ENCODE data around the gene FITM2.

Gene FITM2

GRCh38 chr20:44345147-44345546, 34.1 kb upstream of the FITM2 start:
- TF ChIP-seq TAF1 (IDR thresholded peaks at IDR 0.05; ENCODE audit: borderline replicate concordance, insufficient read depth, low read length) (no peak), POLR2AphosphoS5 (IDR thresholded peaks at IDR 0.05; ENCODE audit: low read depth, low read length) (no peak)

- no peak for TF ChIP-seq FOXP2 (optimal IDR thresholded peaks at IDR 0.05; ENCODE audit: borderline replicate concordance, extremely low read depth, extremely low read length, insufficient read depth)
- no peak for TF ChIP-seq SIN3A (IDR thresholded peaks at IDR 0.05; ENCODE audit: borderline replicate concordance, insufficient read depth, low read length)
- no peak for TF ChIP-seq REST (IDR thresholded peaks at IDR 0.05; ENCODE audit: insufficient read depth in 1 of 2, low read depth in 2 of 2, low read length in 2 of 2)
- TF ChIP-seq TAF1 (IDR thresholded peaks at IDR 0.05; ENCODE audit: borderline replicate concordance, insufficient read depth, low read length) = no peak
- TF ChIP-seq POLR2AphosphoS5 (IDR thresholded peaks at IDR 0.05; ENCODE audit: low read depth, low read length) = no peak
Observed at GRCh38 chr20:44344723-44345122, 33.7 kb upstream of the FITM2 start.

GRCh38 chr20:44343162-44343675, 32.2 kb upstream of the FITM2 start:
- TF ChIP-seq TAF1 (IDR thresholded peaks at IDR 0.05; ENCODE audit: borderline replicate concordance, insufficient read depth, low read length) (no peak), REST (IDR thresholded peaks at IDR 0.05; ENCODE audit: insufficient read depth in 1 of 2, low read depth in 2 of 2, low read length in 2 of 2) (no peak), POLR2AphosphoS5 (IDR thresholded peaks at IDR 0.05; ENCODE audit: low read depth, low read length) (no peak), SIN3A (IDR thresholded peaks at IDR 0.05; ENCODE audit: borderline replicate concordance, insufficient read depth, low read length) (no peak), FOXP2 (optimal IDR thresholded peaks at IDR 0.05; ENCODE audit: borderline replicate concordance, extremely low read depth, extremely low read length, insufficient read depth) (no peak)

- no peak for TF ChIP-seq POLR2AphosphoS5 (IDR thresholded peaks at IDR 0.05; ENCODE audit: low read depth, low read length)
- TF ChIP-seq SIN3A (IDR thresholded peaks at IDR 0.05; ENCODE audit: borderline replicate concordance, insufficient read depth, low read length) = no peak
- TF ChIP-seq TAF1 (IDR thresholded peaks at IDR 0.05; ENCODE audit: borderline replicate concordance, insufficient read depth, low read length) = no peak
- TF ChIP-seq REST (IDR thresholded peaks at IDR 0.05; ENCODE audit: insufficient read depth in 1 of 2, low read depth in 2 of 2, low read length in 2 of 2) = no peak
Observed at GRCh38 chr20:44342248-44342647, 31.2 kb upstream of the FITM2 start.

GRCh38 chr20:44336725-44337380, 25.9 kb upstream of the FITM2 start, which contains the start of gene R3HDML:
Gene R3HDML, plus strand, starts transcription at chr20:44337043. Its CDS starts 115 bp downstream, at chr20:44337158.
- TF ChIP-seq FOXP2 (optimal IDR thresholded peaks at IDR 0.05; ENCODE audit: borderline replicate concordance, extremely low read depth, extremely low read length, insufficient read depth) (no peak), REST (IDR thresholded peaks at IDR 0.05; ENCODE audit: insufficient read depth in 1 of 2, low read depth in 2 of 2, low read length in 2 of 2) (no peak), POLR2AphosphoS5 (IDR thresholded peaks at IDR 0.05; ENCODE audit: low read depth, low read length) (no peak), SIN3A (IDR thresholded peaks at IDR 0.05; ENCODE audit: borderline replicate concordance, insufficient read depth, low read length) (no peak), TAF1 (IDR thresholded peaks at IDR 0.05; ENCODE audit: borderline replicate concordance, insufficient read depth, low read length) (no peak)

All from PFSK-1 (cell line).